ENCODE results near the gene GAL3ST3.
"Not testable (repeated sequence)": the region's sequence is repeated elsewhere in the genome, so short reads cannot be mapped to it uniquely, and the experiment has no call there.

Gene GAL3ST3

GRCh38 chr11:66012946-66013761 is 35.8 kb downstream of the GAL3ST3 start:
- peaks cover 17 to 25% of the 10 kb centered on the region in 2 donors for H3K27me3 ChIP-seq (ENCODE audit: control insufficient read depth in 1 of 2, insufficient read depth in 2 of 2, low read length in 2 of 2)
- H3K36me3 ChIP-seq (ENCODE audit: control insufficient read depth in 2 of 2, insufficient read depth in 2 of 2, low read length in 2 of 2) = no peaks in the 10 kb centered on the region
- H3K27ac ChIP-seq (ENCODE audit: low read length) = no peak overlapping the region
- no peak overlapping the region for H3K9ac ChIP-seq (ENCODE audit: low read length in 2 of 2)
- H3K4me3 ChIP-seq (ENCODE audit: low read length in 2 of 2) = no peak overlapping the region
- no peaks in the 10 kb centered on the region for H3K9me3 ChIP-seq (ENCODE audit: control insufficient read depth in 2 of 2, low read length in 2 of 2)
- H3K4me1 ChIP-seq (ENCODE audit: control insufficient read depth, insufficient read depth, low read length) = peaks cover 9% of the 10 kb centered on the region

GRCh38 chr11:66012371-66012945 is 36.5 kb downstream of the GAL3ST3 start:
- no peak overlapping the region for H3K27ac ChIP-seq (ENCODE audit: low read length)

GRCh38 chr11:66011785-66012303 is 37.1 kb downstream of the GAL3ST3 start, which contains the start of gene CST6:
CST6 (plus strand) TSS chr11:66012008; CDS start chr11:66012045, 37 bp downstream.
- Histone ChIP-seq H3K9ac (ENCODE audit: low read length in 2 of 2) (no peak within 1 kb of the TSS), H3K27me3 (ENCODE audit: control insufficient read depth in 1 of 2, insufficient read depth in 2 of 2, low read length in 2 of 2) (peaks cover 17 to 25% of the 10 kb centered on the region in 2 donors), H3K9me3 (ENCODE audit: control insufficient read depth in 2 of 2, low read length in 2 of 2) (no peaks in the 10 kb centered on the region), H3K36me3 (ENCODE audit: control insufficient read depth in 2 of 2, insufficient read depth in 2 of 2, low read length in 2 of 2) (no peaks in the 10 kb centered on the region), H3K4me3 (ENCODE audit: low read length in 2 of 2) (peak within 1 kb of the TSS; percentile 22 to 60), H3K27ac (ENCODE audit: low read length) (no peak within 1 kb of the TSS), H3K4me1 (ENCODE audit: control insufficient read depth, insufficient read depth, low read length) (peaks cover 9% of the 10 kb centered on the region)

More at GRCh38 chr11:66012371-66012945, 36.5 kb downstream of the GAL3ST3 start:
- no peak overlapping the region for H3K9ac ChIP-seq (ENCODE audit: low read length in 2 of 2)
- peaks cover 9% of the 10 kb centered on the region for H3K4me1 ChIP-seq (ENCODE audit: control insufficient read depth, insufficient read depth, low read length)
- H3K36me3 ChIP-seq (ENCODE audit: control insufficient read depth in 2 of 2, insufficient read depth in 2 of 2, low read length in 2 of 2) = no peaks in the 10 kb centered on the region
- H3K4me3 ChIP-seq (ENCODE audit: low read length in 2 of 2) = no peak overlapping the region
- H3K9me3 ChIP-seq (ENCODE audit: control insufficient read depth in 2 of 2, low read length in 2 of 2) = no peaks in the 10 kb centered on the region
- peaks cover 17 to 25% of the 10 kb centered on the region in 2 donors for H3K27me3 ChIP-seq (ENCODE audit: control insufficient read depth in 1 of 2, insufficient read depth in 2 of 2, low read length in 2 of 2)

GRCh38 chr11:66011239-66011784 is 37.6 kb downstream of the GAL3ST3 start:
- Histone ChIP-seq H3K27ac (ENCODE audit: low read length) (no peak overlapping the region), H3K4me3 (ENCODE audit: low read length in 2 of 2) (peak overlapping the region; percentile 22 to 60), H3K36me3 (ENCODE audit: control insufficient read depth in 2 of 2, insufficient read depth in 2 of 2, low read length in 2 of 2) (peaks cover 0 to 2% of the 10 kb centered on the region in 2 donors), H3K9me3 (ENCODE audit: control insufficient read depth in 2 of 2, low read length in 2 of 2) (no peaks in the 10 kb centered on the region), H3K27me3 (ENCODE audit: control insufficient read depth in 1 of 2, insufficient read depth in 2 of 2, low read length in 2 of 2) (peaks cover 17 to 25% of the 10 kb centered on the region in 2 donors), H3K4me1 (ENCODE audit: control insufficient read depth, insufficient read depth, low read length) (peaks cover 9% of the 10 kb centered on the region), H3K9ac (ENCODE audit: low read length in 2 of 2) (no peak overlapping the region)

- H3K9ac ChIP-seq (ENCODE audit: low read length in 2 of 2); H3K27ac ChIP-seq (ENCODE audit: low read length); H3K9me3 ChIP-seq (ENCODE audit: control insufficient read depth in 2 of 2, low read length in 2 of 2); H3K36me3 ChIP-seq (ENCODE audit: control insufficient read depth in 2 of 2, insufficient read depth in 2 of 2, low read length in 2 of 2); H3K4me1 ChIP-seq (ENCODE audit: control insufficient read depth, insufficient read depth, low read length); H3K4me3 ChIP-seq (ENCODE audit: low read length in 2 of 2): not testable (repeated sequence)
- H3K27me3 ChIP-seq (ENCODE audit: control insufficient read depth in 1 of 2, insufficient read depth in 2 of 2, low read length in 2 of 2) = peaks cover 17 to 25% of the 10 kb centered on the region in 2 donors
Measured at GRCh38 chr11:66010036-66010435, 38.9 kb downstream of the GAL3ST3 start.

GRCh38 chr11:66008468-66009101 is 40.4 kb downstream of the GAL3ST3 start:
- H3K4me1 ChIP-seq (ENCODE audit: control insufficient read depth, insufficient read depth, low read length) = peaks cover 10% of the 10 kb centered on the region
- no peak overlapping the region for H3K4me3 ChIP-seq (ENCODE audit: low read length in 2 of 2)
- H3K36me3 ChIP-seq (ENCODE audit: control insufficient read depth in 2 of 2, insufficient read depth in 2 of 2, low read length in 2 of 2) = peaks cover 10 to 13% of the 10 kb centered on the region in 2 donors
- H3K27ac ChIP-seq (ENCODE audit: low read length) = no peak overlapping the region
- no peaks in the 10 kb centered on the region for H3K9me3 ChIP-seq (ENCODE audit: control insufficient read depth in 2 of 2, low read length in 2 of 2)
- H3K9ac ChIP-seq (ENCODE audit: low read length in 2 of 2) = peak overlapping the region in 1 of 2 donors; percentile 36
- H3K27me3 ChIP-seq (ENCODE audit: control insufficient read depth in 1 of 2, insufficient read depth in 2 of 2, low read length in 2 of 2) = peaks cover 13 to 20% of the 10 kb centered on the region in 2 donors

- peaks cover 8 to 15% of the 10 kb centered on the region in 2 donors for H3K27me3 ChIP-seq (ENCODE audit: control insufficient read depth in 1 of 2, insufficient read depth in 2 of 2, low read length in 2 of 2)
- H3K27ac ChIP-seq (ENCODE audit: low read length) = no peak overlapping the region
- peaks cover 10 to 13% of the 10 kb centered on the region in 2 donors for H3K36me3 ChIP-seq (ENCODE audit: control insufficient read depth in 2 of 2, insufficient read depth in 2 of 2, low read length in 2 of 2)
- H3K9me3 ChIP-seq (ENCODE audit: control insufficient read depth in 2 of 2, low read length in 2 of 2) = no peaks in the 10 kb centered on the region
- no peak overlapping the region for H3K4me3 ChIP-seq (ENCODE audit: low read length in 2 of 2)
- H3K4me1 ChIP-seq (ENCODE audit: control insufficient read depth, insufficient read depth, low read length) = peaks cover 15% of the 10 kb centered on the region
- no peak overlapping the region for H3K9ac ChIP-seq (ENCODE audit: low read length in 2 of 2)
Measured at GRCh38 chr11:66008095-66008467, 40.9 kb downstream of the GAL3ST3 start.

GRCh38 chr11:66007201-66007634 is 41.7 kb downstream of the GAL3ST3 start:
- H3K4me3 ChIP-seq (ENCODE audit: low read length in 2 of 2) = no peak overlapping the region
- H3K27me3 ChIP-seq (ENCODE audit: control insufficient read depth in 1 of 2, insufficient read depth in 2 of 2, low read length in 2 of 2) = peaks cover 2 to 9% of the 10 kb centered on the region in 2 donors
- peak overlapping the region in 1 of 2 donors; percentile 51 for H3K9ac ChIP-seq (ENCODE audit: low read length in 2 of 2)
- H3K27ac ChIP-seq (ENCODE audit: low read length) = peak overlapping the region; percentile 24
- H3K36me3 ChIP-seq (ENCODE audit: control insufficient read depth in 2 of 2, insufficient read depth in 2 of 2, low read length in 2 of 2) = peaks cover 10 to 13% of the 10 kb centered on the region in 2 donors
- H3K4me1 ChIP-seq (ENCODE audit: control insufficient read depth, insufficient read depth, low read length) = peaks cover 17% of the 10 kb centered on the region
- H3K9me3 ChIP-seq (ENCODE audit: control insufficient read depth in 2 of 2, low read length in 2 of 2) = no peaks in the 10 kb centered on the region

GRCh38 chr11:66006891-66007176 is 42.1 kb downstream of the GAL3ST3 start:
- Histone ChIP-seq H3K36me3 (ENCODE audit: control insufficient read depth in 2 of 2, insufficient read depth in 2 of 2, low read length in 2 of 2) (peaks cover 10 to 13% of the 10 kb centered on the region in 2 donors), H3K4me1 (ENCODE audit: control insufficient read depth, insufficient read depth, low read length) (peaks cover 14% of the 10 kb centered on the region), H3K27me3 (ENCODE audit: control insufficient read depth in 1 of 2, insufficient read depth in 2 of 2, low read length in 2 of 2) (peaks cover 0 to 5% of the 10 kb centered on the region in 2 donors), H3K9me3 (ENCODE audit: control insufficient read depth in 2 of 2, low read length in 2 of 2) (no peaks in the 10 kb centered on the region), H3K4me3 (ENCODE audit: low read length in 2 of 2) (no peak overlapping the region), H3K27ac (ENCODE audit: low read length) (no peak overlapping the region), H3K9ac (ENCODE audit: low read length in 2 of 2) (no peak overlapping the region)

- H3K4me3 ChIP-seq (ENCODE audit: low read length in 2 of 2) = no peak overlapping the region
- peaks cover 0 to 2% of the 10 kb centered on the region in 2 donors for H3K27me3 ChIP-seq (ENCODE audit: control insufficient read depth in 1 of 2, insufficient read depth in 2 of 2, low read length in 2 of 2)
- no peak overlapping the region for H3K27ac ChIP-seq (ENCODE audit: low read length)
- H3K9ac ChIP-seq (ENCODE audit: low read length in 2 of 2) = peak overlapping the region in 1 of 2 donors; percentile 5
- H3K9me3 ChIP-seq (ENCODE audit: control insufficient read depth in 2 of 2, low read length in 2 of 2) = no peaks in the 10 kb centered on the region
- peaks cover 10% of the 10 kb centered on the region for H3K4me1 ChIP-seq (ENCODE audit: control insufficient read depth, insufficient read depth, low read length)
- peaks cover 10 to 13% of the 10 kb centered on the region in 2 donors for H3K36me3 ChIP-seq (ENCODE audit: control insufficient read depth in 2 of 2, insufficient read depth in 2 of 2, low read length in 2 of 2)
Measured at GRCh38 chr11:66006134-66006890, 42.6 kb downstream of the GAL3ST3 start.

All from stomach smooth muscle (tissue), 2 donors.